HepG2 (cell line): Measurements from ENCODE around the gene CATSPERD. TPM values are rescaled to one million over a fixed set of nuclear protein-coding genes. Genes with fewer than 3 reads are reported as not detected.

Experiments
- ATF1 ChIP-seq: IDR thresholded peaks from 2 replicates; pipeline ENCODE4 v1.6.1; 2016; ENCODE audit warnings: mild to moderate bottlenecking, control low read depth
- FOXP1 ChIP-seq, 2 experiments: fragments of 450-650 bp in 1 of 2; IDR thresholded peaks; 2 replicates each; pipeline ENCODE4 v1.6.1; 2017 to 2018; ENCODE audit warnings: antibody characterized with exemption in 1 of 2
- GATA4 ChIP-seq: sonication (generic); IDR thresholded peaks from 2 replicates; pipeline ENCODE4 v1.6.1; 2016; ENCODE audit warnings: antibody characterized with exemption, low read depth, borderline replicate concordance
- JUND ChIP-seq: sonication (generic); formaldehyde crosslinking; IDR thresholded peaks from 2 replicates; pipeline ENCODE4 v1.8.0; 2022; ENCODE audit warnings: mild to moderate bottlenecking, missing genetic modification reagents
- LCORL ChIP-seq, 2 experiments: fragments of 450-650 bp in 1 of 2; sonication (generic) in 1 of 2; formaldehyde crosslinking in 1 of 2; IDR thresholded peaks; 2 replicates each; pipeline versions ENCODE4 v1.5.0 to v1.6.1; 2017 to 2020; ENCODE audit warnings: antibody characterized with exemption in 1 of 2, missing genetic modification reagents in 1 of 2
- MXI1 ChIP-seq: IDR thresholded peaks from 3 replicates; pipeline ENCODE4 v1.6.1; 2012; ENCODE audit warnings: low read depth, low read length, inconsistent platforms, borderline replicate concordance
- PCBP1 ChIP-seq: fragments of 200-400 bp; formaldehyde crosslinking; IDR thresholded peaks from 2 replicates; pipeline ENCODE4 v1.6.1; 2017; ENCODE audit warnings: mild to moderate bottlenecking, low read depth, low read length, borderline replicate concordance
- PHB2 ChIP-seq: fragments of 450-650 bp; IDR thresholded peaks from 2 replicates; pipeline ENCODE4 v1.6.1; 2018; ENCODE audit not compliant: partially characterized antibody
- RFXAP ChIP-seq: sonication (generic); formaldehyde crosslinking; IDR thresholded peaks from 2 replicates; pipeline ENCODE4 v1.4.0; 2020; ENCODE audit warnings: missing genetic modification reagents, borderline replicate concordance
- SMC3 ChIP-seq: IDR thresholded peaks from 2 replicates; pipeline ENCODE4 v1.6.1; 2011; ENCODE audit warnings: low read length, improper control_type of control experiment
- TOPORS ChIP-seq: sonication (generic); formaldehyde crosslinking; IDR thresholded peaks from 2 replicates; pipeline ENCODE4 v1.8.0; 2023; ENCODE audit warnings: mild to moderate bottlenecking, missing genetic modification reagents
- ZBTB33 ChIP-seq: sonication (generic); formaldehyde crosslinking; IDR thresholded peaks from 2 replicates; pipeline ENCODE4 v1.4.0; 2020; ENCODE audit warnings: missing genetic modification reagents
- ZNF160 ChIP-seq: sonication (generic); formaldehyde crosslinking; IDR thresholded peaks from 2 replicates; pipeline ENCODE4 v1.8.0; 2022; ENCODE audit warnings: mild to moderate bottlenecking, inconsistent platforms, missing genetic modification reagents
- ZNF296 ChIP-seq: sonication (generic); formaldehyde crosslinking; conservative IDR thresholded peaks from 2 replicates; pipeline ENCODE4 v1.5.0; 2020; ENCODE audit warnings: mild to moderate bottlenecking, missing genetic modification reagents
- ZNF549 ChIP-seq: sonication (generic); formaldehyde crosslinking; IDR thresholded peaks from 2 replicates; pipeline ENCODE4 v1.5.0; 2020; ENCODE audit warnings: missing genetic modification reagents
- ZNF883 ChIP-seq: sonication (generic); formaldehyde crosslinking; IDR thresholded peaks from 2 replicates; pipeline ENCODE4 v1.5.1; 2020; ENCODE audit warnings: mild to moderate bottlenecking, missing genetic modification reagents; ENCODE audit errors: not compliant biosample characterization
- polyA plus RNA-seq, 8 experiments: library from polyadenylated mRNA; depleted of rRNA in 3 of 8; stranded (reverse) in 7 of 8; unstranded in 1 of 8; fragments of >200 nt; fragmentation: Illumina TruSeq in 4 of 8; extraction: Trizol in 4 of 8; gene quantifications; 2 replicates each; pipeline versions ENCODE4 v1.2.1 to v1.2.3, GENCODE V29; 2011 to 2016; ENCODE audit warnings: low read depth in 4 of 8, missing spikeins in 1 of 8, mixed read lengths in 1 of 8; ENCODE audit not compliant: insufficient read depth in 1 of 8
- total RNA-seq, 5 experiments: library from RNA; depleted of rRNA; stranded (reverse); fragments of >200 nt; fragmentation: Illumina TruSeq; extraction: Trizol; gene quantifications; 2 replicates each; pipeline ENCODE4 v1.2.3, GENCODE V29; 2016; ENCODE audit warnings: low read depth in 1 of 5
- TF ChIP-seq, protein P1 (sequence below): sonication (generic); formaldehyde crosslinking; IDR thresholded peaks from 2 replicates; pipeline ENCODE4 v1.5.1; 2020; ENCODE audit warnings: missing genetic modification reagents, mild to moderate bottlenecking, borderline replicate concordance
- TF ChIP-seq, protein P2 (sequence below): sonication (generic); formaldehyde crosslinking; IDR thresholded peaks from 2 replicates; pipeline ENCODE4 v1.9.0; 2022; ENCODE audit warnings: low read depth, missing genetic modification reagents
- TF ChIP-seq, protein P3 (sequence below): sonication (generic); formaldehyde crosslinking; IDR thresholded peaks from 2 replicates; pipeline ENCODE4 v1.4.0; 2020; ENCODE audit warnings: missing genetic modification reagents, borderline replicate concordance

The CATSPERD gene
- total and polyA plus RNA-seq, 2 of the 13 experiments (the other 11 are each of a cell fraction or from before 2014, with no cell fraction given): 0.04 TPM; not detected in 1

DNA sequence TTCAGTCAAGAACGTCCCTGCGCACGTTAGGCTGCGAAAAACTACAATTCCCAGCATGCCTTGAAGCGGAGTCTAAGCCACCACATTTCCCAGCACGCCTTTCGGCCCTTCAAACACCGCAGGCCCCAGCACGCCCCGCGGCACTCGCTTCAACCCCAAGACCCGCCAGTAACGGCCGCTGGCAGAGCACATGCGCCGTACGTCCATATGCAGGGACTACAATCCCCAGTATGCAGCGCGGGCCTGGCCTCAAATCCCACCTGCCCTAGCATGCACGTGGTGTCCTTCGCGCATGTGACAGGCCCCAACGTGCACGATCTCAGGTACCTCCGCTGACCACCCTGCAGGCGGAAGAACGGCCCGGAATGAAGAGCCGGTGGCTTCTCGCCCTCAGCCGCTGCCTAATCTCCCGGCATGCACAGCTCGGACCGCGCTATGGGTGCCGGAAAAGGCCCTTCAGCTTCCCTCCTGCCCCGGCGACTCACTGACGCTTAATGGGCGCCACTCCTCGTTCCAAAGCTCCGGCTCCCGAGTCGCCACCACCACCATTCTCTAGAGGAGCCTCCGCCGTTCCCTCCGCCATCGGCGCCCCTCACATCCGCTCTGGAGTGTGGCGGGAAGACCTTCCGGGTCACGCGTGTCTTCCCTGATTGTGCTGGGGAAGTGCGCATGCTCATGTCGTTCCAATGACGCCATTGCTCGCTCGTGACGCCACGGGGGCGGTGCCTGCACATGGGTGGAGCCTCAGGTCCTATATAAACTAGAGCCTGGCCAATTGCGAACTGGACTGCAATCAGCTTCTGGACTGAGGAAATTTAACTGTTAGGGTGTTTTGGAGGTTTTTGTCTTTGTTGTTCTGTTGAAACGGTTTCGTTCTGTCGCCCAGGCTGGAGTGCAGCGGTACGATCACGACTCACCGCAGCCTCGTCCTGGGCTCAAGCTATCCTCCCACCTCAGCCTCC is 70.4 kb downstream of the CATSPERD start, which contains the start of gene DUS3L (continued):
- peak; percentile 80 for TF ChIP-seq ZBTB33 (CRISPR knock-in tag)
- TF ChIP-seq, protein P1, sequence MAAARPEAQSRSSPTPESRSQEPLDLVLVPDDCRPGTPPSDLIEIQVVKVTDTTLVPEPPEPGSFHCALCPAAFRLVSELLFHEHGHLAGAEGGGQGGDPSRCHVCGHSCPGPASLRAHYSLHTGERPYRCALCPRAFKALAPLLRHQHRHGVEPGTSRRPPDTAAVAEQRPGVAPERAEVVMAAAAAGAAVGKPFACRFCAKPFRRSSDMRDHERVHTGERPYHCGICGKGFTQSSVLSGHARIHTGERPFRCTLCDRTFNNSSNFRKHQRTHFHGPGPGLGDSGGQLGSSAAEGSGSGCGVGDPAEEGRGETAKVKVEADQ (CRISPR knock-in tag): peak; percentile 85
- no peak for TF ChIP-seq LCORL (IDR thresholded peaks at IDR 0.05)
- TF ChIP-seq LCORL (CRISPR knock-in tag; IDR thresholded peaks at IDR 0.05): peak; percentile 64
- no peak; the same call in 1 of the 2 replicates for TF ChIP-seq GATA4
- TF ChIP-seq PCBP1: 0 out of 2 replicates have a peak, but pooled peaks have one; percentile 8
- no peak for TF ChIP-seq JUND (CRISPR knock-in tag)
- TF ChIP-seq TOPORS: peak; percentile 70; the same call in 1 of the 2 replicates
- TF ChIP-seq, protein P2, sequence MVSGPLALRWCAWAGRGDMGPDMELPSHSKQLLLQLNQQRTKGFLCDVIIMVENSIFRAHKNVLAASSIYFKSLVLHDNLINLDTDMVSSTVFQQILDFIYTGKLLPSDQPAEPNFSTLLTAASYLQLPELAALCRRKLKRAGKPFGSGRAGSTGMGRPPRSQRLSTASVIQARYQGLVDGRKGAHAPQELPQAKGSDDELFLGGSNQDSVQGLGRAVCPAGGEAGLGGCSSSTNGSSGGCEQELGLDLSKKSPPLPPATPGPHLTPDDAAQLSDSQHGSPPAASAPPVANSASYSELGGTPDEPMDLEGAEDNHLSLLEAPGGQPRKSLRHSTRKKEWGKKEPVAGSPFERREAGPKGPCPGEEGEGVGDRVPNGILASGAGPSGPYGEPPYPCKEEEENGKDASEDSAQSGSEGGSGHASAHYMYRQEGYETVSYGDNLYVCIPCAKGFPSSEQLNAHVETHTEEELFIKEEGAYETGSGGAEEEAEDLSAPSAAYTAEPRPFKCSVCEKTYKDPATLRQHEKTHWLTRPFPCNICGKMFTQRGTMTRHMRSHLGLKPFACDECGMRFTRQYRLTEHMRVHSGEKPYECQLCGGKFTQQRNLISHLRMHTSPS (CRISPR knock-in tag): no peak
- TF ChIP-seq ZNF883 (CRISPR knock-in tag): peak; percentile 96
- TF ChIP-seq RFXAP (CRISPR knock-in tag): no peak
- TF ChIP-seq, protein P3, sequence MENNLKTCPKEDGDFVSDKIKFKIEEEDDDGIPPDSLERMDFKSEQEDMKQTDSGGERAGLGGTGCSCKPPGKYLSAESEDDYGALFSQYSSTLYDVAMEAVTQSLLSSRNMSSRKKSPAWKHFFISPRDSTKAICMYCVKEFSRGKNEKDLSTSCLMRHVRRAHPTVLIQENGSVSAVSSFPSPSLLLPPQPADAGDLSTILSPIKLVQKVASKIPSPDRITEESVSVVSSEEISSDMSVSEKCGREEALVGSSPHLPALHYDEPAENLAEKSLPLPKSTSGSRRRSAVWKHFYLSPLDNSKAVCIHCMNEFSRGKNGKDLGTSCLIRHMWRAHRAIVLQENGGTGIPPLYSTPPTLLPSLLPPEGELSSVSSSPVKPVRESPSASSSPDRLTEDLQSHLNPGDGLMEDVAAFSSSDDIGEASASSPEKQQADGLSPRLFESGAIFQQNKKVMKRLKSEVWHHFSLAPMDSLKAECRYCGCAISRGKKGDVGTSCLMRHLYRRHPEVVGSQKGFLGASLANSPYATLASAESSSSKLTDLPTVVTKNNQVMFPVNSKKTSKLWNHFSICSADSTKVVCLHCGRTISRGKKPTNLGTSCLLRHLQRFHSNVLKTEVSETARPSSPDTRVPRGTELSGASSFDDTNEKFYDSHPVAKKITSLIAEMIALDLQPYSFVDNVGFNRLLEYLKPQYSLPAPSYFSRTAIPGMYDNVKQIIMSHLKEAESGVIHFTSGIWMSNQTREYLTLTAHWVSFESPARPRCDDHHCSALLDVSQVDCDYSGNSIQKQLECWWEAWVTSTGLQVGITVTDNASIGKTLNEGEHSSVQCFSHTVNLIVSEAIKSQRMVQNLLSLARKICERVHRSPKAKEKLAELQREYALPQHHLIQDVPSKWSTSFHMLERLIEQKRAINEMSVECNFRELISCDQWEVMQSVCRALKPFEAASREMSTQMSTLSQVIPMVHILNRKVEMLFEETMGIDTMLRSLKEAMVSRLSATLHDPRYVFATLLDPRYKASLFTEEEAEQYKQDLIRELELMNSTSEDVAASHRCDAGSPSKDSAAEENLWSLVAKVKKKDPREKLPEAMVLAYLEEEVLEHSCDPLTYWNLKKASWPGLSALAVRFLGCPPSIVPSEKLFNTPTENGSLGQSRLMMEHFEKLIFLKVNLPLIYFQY: peak; percentile 54; the same call in 1 of the 2 replicates
- no peak for TF ChIP-seq ZNF549 (CRISPR knock-in tag)
- TF ChIP-seq ATF1: peak; percentile 93
- TF ChIP-seq ZNF296 (CRISPR knock-in tag): 0 out of 2 replicates have a peak, but pooled peaks have one; percentile 57
- TF ChIP-seq MXI1: peak; percentile 100
- TF ChIP-seq FOXP1 (IDR thresholded peaks at IDR 0.05): no peak
- TF ChIP-seq FOXP1 (CRISPR knock-in tag; IDR thresholded peaks at IDR 0.05): no peak
- TF ChIP-seq SMC3: no peak
- TF ChIP-seq ZNF160: no peak
- no peak for TF ChIP-seq PHB2
